ENCODE data around the gene DFFB.

DNA sequence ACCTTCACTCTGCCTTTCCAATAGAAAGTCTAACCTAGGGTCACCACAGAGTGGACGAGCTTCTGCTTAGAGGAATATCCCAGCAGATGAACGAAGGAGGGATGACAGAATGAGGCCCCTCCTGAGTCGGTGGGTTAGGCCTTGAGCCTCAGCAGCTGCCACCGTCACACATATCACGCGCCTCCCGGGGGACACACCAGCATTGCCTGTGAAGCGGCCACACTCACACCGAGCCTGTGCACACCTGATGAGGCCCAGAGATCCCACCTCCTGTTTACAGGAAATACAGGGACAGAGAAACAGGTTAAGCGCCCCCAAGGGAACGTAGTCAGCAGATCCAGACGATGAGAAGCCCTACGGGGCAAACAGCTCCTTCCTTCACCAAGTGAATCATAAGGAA, 35.8 kb upstream of the DFFB start:
- no peak for TF ChIP-seq CTBP1 (IDR thresholded peaks at IDR 0.05; ENCODE audit: borderline replicate concordance)
- TF ChIP-seq SP1 (IDR thresholded peaks at IDR 0.05), result no peak
- no peak for TF ChIP-seq ZNF384 (IDR thresholded peaks at IDR 0.05)
- no peak for TF ChIP-seq TARDBP (IDR thresholded peaks at IDR 0.05)
- no peak for TF ChIP-seq FOXK2 (IDR thresholded peaks at IDR 0.05)
- no peak for TF ChIP-seq HDGF (IDR thresholded peaks at IDR 0.05; ENCODE audit: borderline replicate concordance)
- no peak for TF ChIP-seq L3MBTL2 (conservative IDR thresholded peaks at IDR 0.05)
